Hematopoietic multipotent progenitor cell treated with erythropoietin and hydrocortisone succinate and interleukin-3 and kit ligand, for 15 days (in vitro differentiated cells): ENCODE results near the gene ASGR1.
A peak's percentile ranks its signal among the peaks of the same experiment; 100 is the strongest.
"Not testable (repeated sequence)": the region's sequence is repeated elsewhere in the genome, so short reads cannot be mapped to it uniquely, and the experiment has no call there.

Experiments used
- DNase-seq: peaks from one replicate; pipeline ENCODE4 v3.0.0-alpha.2; 2015; ENCODE audit warnings: low spot score

ASGR1 gene

DNA sequence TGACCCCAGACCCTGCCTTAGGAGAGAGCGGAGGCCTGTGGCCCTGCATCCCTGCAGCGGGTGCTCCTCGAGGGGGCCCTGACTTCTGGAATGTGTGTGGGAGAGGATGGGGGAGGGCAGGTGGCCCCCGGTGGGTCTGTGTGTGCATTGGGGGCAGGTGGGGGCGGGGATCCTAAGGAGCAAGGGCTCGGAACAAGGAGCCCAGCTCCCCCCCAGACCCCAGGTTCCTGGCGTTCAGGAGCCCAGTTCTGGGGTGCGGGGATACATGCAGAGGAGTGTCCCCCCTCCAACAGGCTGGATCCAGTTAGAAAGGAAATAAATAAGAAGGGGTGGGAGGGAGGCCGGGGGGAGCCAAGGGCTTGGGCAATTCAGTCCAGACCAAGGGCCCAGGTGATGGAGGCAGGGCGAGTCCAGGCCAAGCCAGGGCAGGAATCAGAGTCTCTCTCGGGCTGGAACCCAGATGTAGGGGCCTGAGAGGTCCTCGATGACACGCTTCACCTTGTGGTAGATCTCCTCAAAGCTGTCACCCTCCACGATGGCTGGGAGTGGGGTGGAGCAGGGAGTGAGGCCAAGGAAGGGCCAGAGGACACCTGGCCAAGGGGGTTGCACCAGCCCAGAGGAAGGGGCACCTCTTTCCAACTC lies 11.2 kb upstream of the ASGR1 start:
- no peak for DNase-seq

DNA sequence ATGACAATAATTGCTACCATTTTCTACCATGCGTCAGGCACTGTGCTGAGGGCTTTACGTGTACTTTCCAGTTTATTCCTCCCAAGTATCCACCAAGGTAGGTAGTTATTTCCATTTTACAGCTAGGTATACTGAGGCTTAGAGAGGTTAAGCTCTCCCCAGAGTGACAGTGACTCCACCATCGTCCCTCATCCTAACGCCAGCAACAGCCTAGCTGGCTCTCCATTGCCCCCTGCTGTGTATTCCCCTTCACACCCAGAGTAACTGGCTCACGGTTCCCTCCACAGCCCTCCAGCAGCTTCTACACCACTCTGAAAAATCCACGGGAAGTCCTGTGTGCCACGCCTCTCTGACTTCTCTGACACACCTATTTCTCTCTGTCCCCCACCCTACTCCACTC lies 7.1 kb upstream of the ASGR1 start:
- DNase-seq, result no peak

DNA sequence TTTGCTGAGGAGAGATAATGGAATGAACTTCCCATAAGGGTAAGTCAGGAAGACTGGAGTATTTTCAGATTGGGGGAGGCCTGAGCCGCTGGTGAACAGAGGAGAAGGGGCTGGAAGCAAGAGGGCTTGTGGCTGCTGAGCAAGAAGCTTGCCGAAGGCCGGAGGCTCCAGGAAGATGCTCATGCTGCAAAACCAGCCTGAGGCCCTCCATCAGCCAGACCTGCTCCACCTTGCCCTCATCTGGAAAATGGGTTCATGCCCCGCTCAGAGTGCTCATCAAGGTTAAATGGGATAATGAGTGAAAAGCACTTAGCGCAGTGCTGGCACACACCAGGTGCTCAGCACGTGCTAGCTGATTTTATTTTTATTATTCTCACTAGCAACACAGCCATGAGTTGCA lies 5.5 kb upstream of the ASGR1 start:
- DNase-seq, result no peak

DNA sequence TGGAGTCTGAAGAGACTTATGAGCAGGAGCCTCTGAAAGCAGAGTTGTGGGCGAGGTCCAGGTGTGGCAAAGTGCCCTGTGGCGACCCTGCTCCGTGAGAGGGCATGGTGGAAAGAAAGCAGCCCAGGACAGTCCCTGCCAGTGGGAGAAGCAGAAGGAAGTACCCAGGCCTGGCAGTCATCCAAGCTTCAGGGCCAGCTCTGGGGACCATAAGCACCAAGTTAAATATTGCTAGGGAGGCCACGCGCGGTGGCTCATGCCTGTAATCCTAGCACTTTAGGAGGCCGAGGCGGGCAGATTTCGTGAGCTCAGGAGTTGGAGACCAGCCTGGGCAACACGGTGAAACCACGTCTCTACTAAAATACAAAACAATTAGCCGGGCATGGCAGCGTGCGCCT lies 4.9 kb upstream of the ASGR1 start:
- no peak for DNase-seq

DNA sequence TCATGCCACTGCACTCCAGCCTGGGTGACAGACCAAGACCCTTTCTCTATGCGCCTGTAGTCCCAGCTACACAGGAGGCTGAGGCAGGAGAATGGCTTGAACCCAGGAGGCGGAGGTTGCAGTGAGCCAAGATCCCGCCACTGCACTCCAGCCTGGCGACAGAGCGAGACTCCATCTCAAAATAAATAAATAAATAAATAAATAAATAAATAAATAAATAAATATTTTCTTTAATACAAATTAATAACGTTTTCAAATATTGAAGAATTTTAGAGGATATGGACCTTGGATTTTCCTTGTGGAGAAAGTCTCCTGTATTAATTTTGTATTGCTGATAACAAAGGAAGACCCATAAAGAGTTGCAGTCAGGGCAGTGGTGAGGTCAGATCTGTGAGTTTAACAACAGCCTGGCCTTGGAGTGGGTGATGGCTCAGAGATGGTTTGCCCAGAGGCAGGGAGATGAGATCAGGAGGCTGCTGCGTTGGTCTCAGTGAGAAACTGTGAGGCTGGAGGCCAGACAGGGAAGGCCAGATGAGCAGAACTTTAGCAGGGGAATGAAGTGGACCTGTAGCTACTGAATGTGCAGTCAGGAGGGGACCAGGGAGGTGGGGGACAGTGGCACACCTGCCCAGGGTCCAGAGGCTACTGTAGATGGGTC lies 4.4 kb upstream of the ASGR1 start:
- no peak for DNase-seq

DNA sequence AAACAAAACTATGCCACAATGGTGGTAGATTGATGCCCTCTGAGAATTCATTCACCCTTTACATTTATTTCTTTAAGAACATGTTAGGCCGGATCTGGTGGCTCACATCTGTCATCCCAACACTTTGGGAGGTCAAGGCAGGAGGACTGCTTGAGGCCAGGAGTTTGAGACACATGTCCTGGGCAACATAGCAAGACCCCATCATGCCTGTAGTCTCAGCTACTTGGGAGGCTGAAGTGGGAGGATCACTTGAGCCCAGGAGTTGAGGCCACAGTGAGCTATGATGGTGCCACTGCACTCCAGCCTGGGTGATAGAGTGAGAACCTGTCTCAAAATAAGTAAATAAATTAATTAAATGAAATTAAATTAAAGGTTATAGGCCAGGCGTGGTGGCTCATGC lies 2.9 kb upstream of the ASGR1 start:
- not testable (repeated sequence) for DNase-seq

DNA sequence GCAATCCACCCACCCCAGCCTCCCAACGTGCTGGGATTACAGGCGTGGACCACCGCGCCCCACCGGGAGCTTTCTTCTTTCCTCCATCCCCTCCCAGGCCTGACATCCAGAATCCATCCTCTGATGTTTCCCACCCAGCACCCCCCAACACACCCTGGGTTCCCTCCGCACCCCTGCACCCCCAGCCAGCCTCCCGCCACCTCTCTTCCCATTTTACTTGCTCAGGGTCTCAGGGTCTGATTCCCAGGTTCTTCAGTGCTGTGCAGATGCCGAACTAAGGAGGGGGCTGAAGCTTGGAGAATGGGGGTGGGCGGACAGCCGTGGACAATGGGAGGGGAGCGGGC lies 225 bp downstream of the ASGR1 start:
- DNase-seq, result no peak

DNA sequence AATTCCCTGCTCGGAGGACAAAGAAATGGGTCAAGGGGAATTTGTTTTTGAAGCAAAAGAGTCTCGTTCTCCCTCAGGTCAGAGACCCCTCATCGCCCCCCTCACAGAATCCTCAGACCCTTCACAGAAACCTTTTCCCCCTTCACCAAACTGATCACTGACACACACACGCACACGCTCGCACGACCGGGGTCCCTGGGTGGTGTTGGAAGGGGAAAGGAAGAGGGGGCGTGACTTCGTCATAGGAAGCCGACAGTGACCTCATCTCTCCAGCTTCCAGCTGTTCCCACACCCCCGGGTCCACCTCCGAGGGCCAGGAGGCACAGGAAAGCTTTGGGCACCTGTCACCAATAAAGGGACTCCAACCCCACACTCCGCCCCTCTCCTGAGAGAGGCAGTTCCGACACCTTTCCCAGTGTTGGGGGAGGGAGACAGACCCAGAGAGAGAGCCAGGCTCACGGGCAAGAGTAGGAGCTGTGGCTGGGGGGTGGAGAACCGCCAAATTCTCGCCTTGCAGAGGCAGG lies 1.2 kb downstream of the ASGR1 start:
- no peak for DNase-seq

DNA sequence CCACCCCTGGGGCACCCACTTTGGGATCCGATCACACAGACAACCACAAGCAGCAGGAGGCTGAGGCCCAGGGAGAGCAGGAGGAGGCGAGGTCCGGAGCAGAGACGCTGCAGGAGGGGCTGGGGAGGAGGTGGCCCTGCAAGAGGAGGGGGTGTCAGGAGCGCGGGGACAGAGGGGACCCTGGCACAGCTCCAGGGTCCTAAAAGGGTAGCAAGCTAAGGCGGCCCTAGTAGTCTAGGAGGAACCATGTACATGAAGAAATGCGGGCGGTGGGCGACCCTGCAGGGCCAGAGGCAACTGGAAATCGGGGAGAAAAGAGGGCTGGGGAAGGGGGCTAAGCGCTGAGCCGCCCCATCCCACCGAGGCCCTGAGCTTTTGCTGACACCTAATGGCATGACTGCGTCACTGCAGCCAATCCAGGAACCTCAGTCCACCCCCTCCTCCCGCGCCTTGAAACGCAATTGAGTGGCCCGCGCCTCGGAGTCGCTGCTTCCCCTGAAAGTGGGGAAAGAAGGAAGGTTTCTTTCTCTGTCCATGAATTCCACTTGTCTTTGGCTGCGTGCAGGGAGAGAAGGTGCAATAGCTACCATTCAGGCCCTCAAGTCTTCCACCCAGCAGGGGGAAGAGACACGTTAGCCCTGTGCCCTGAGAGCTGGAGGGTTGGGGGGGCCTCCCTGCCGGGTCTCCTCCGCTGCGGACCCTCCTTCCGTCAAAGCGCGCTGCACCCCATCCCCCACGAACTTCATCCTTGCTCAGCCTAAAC lies 1.8 kb downstream of the ASGR1 start:
- peak; percentile 24 for DNase-seq

DNA sequence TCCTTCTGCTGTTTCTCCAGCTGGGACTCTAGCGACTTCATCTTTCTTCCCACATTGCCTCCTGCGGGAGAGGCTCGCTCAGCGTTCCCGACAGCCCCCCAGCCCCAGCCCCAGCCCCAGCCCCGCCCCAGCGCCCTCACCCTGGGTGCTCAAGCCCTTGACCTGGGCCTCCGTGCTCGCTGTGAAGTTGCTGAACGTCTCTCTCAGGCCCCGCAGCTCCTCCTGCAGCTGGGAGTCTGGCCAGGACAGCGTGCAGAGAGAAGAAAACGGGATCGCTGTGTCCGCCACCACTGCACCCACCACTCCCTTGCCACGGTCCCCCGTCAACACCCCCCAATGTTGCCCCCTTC lies 2.4 kb downstream of the ASGR1 start:
- DNase-seq, result no peak

DNA sequence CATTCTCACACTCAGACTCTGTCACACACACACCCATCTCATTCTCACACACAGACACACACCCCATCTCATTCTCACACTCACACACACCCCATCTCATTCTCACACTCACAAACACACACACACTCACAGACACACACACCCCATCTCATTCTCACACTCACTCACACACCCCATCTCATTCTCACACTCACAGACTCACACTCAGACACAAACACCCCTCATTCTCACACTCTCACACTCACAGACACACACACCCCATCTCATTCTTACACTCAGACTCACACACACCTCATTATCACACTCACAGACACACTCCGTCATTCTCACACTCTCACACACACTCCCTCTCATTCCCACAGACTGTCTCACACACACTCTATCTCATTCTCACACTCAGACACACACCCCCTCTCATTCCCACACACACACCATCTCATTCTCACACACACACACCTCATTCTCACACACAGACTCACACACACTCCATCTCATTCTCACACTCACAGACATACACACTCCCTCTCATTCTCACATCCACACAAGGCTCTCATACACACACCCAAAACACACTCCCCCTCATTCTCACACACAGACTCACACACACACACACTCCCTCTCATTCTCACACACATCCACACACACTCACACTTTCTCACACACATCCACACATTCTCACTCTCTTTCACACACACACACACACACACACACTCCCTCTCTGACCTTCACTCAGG lies 2.9 kb downstream of the ASGR1 start:
- no peak for DNase-seq

DNA sequence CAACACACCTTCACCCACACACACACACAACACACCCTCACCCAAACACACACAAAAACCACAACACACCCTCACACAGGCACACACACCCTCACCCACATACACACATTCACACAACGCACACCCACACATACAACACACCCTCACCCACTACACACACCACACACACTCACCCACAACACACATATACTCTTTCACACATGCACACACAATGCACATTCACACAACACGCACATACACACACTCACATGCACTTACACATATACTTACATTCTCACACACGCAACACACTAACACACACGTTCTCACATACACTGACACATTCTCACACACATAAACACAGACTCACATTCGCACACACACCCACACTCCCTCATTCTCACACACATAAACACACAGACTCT lies 3.8 kb downstream of the ASGR1 start:
- no peak for DNase-seq

DNA sequence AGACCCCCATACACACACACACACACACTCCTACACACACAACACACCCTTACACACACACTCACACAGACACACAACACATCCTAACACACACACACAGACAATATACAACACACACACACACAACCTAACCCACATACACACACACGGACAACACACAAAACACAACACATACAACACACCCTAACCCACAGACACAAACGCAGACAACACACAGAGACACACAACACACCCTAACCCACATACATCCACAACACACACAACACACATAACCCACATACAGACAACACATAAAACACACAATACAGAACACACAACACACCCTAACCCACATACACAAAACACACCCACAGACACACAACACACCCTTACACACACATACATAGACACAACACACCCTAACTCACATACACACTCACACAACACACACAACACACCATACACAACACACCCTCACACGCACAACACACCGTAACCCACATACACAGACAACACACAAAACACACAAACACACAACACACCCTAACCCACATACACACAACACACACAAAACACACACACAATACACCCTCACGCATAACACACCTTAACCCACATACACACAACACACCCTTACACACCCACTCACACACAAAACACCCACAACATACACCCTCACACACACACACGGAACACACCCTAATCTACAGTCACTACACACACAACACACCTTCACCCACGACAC lies 4.4 kb downstream of the ASGR1 start:
- DNase-seq, result no peak

DNA sequence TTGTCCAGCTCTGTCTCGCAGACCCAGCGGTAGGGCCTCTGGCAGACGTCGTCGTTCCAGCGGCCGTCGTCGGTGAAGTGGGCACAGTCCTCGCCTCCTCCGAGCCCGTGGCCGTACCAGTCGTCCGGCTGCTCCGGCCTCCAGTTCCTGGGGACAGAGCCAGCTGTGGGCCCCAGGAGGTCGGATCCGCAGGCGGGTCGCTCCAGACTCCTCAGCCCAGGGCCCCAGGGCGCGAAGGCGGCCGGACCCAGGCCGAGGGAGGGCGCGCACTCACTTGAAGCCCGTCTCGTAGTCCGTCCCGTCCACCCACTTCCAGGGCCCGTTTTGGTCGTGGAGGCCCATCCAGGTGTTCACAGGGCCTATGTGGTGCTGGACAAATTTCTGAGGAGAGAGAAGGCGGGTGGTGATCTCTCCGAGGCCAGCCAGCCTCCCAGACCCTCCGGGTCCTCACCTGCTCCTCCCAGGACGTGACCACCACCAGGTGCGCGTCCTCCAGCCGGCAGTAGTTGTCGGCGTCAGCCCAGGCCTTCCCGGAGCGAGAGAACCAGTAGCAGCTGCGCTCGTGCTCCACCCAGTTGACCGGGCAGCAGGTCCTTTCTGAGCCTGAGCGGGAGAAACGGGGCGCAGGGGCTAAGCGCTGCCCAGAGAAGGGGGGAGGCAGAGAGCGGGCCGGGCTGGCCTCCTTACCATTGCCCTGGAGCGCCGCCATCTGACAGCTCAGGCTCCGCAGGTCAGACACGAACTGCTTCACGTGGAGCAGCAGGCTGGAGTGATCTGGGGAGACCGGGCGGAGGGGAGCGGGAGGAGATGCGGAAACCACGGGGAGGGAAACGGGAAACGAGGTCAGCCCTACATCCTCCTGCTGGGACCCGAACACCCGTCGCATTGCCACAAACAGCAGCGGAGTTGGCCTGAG lies 5.2 kb downstream of the ASGR1 start:
- peak; percentile 10 for DNase-seq

DNA sequence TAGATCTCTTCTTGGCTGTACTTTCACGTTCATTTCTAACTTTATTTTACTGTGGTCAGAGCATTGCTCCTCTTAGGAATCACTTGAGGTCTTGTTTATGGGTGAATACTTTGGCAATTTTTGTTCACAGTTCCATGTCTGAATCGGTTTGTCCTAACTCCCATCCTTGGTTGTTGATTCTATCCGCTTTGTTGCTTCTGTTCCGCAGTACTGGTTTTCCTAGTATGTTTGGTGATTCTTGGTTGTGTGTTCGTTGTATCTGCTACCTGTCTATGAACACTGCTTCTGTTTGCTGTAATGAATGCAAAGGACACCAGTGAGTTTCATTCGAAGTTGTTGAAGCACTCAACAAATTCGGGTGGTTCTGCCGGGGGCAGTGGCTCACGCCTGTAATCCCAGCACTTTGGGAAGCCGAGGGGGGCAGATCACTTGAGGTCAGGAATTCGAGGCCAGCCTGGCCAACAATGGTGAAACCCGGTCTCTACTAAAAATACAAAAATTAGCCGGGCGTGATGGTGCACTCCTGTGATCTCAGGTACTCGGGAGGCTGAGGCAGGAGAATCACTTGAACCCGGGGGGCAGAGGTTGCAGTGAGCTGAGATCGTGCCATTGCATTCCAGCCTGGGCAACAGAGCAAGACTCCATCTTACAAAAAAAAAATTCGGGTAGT lies 6.5 kb downstream of the ASGR1 start:
- DNase-seq, result not testable (repeated sequence)

DNA sequence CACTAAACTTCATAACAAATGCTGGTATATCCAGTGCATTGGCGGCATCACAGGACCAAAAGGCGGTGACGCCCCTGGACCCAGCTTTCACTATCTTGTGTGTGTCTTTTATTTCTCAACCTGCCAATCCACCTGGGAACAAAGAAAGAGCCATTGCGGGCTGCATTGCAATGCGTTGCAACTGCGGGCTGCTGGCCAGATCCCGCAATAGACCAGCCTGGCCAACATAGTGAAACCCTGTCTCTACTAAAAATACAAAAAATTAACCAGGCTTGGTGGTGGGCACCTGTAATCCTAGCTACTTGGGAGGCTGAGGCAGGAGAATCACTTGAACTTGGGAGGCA lies 9.6 kb downstream of the ASGR1 start:
- not testable (repeated sequence) for DNase-seq

DNA sequence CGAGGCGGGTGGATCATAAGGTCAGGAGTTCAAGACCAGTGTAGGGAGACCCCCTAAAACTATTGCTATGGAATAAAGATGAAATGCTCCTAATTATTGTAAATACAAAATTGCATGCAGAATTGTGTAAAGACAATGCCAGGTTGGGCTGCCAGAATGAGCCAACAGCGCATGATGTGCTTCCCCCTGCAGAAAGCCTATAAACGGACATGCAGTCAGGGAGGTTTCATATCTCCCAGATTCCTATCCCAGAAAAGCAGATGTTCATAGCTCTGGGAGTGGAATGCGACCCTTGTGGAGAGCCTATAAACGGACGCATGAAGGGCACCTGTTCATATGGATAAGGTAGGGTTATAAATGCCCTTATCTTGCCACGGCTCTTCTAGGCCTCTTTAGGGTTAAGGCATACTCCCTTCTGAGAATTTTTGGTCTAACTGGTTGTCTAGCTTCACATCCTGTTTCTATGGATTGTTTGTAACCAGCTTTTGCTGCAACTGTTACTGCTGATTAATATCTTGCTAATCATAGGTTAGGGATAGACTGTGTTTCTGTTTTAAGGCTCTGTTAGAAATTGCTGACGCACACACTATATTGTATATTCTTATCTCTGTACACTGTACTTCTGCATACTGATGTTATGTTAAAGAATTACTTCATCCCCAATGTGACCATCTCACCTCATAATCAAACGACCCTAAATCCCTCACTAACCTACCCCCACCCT lies 10.2 kb downstream of the ASGR1 start:
- not testable (repeated sequence) for DNase-seq

DNA sequence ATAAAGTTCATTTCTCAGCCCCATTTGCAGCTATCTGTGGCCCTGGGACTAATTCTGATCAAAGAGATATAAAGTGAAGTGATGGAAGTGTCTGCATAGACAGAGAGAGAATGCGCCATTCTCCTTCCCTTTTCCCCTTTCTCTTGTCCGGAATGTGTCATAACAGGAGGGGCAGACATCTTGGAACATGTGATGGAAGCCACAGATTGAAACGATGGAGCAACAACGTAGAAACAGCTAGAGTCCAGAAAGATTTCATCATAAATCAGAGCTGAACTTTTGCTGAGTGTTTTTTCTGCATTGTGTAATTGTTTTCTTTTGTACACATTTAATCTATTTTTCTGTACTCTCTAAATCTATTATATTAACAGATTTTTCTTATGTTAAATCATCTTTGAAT lies 11.3 kb downstream of the ASGR1 start:
- no peak for DNase-seq

DNA sequence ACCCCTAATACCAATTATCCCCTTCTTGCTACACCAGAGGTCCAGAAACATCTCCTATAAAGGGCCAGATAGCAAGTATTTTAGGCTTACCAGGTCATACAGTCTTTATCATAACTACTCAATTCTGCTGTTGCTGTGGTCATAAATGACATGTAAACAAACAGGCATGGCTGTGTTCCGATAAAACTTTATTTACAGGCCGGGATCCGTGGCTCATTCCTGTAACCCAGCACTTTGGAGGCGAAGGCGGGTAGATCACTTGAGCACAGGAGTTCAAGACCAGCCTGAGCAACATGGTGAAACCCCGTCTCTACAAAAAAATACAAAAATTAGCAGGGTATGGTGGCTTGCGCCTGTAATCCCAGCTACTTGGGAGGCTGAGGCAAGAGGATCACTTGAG lies 12.3 kb downstream of the ASGR1 start:
- DNase-seq, result no peak

DNA sequence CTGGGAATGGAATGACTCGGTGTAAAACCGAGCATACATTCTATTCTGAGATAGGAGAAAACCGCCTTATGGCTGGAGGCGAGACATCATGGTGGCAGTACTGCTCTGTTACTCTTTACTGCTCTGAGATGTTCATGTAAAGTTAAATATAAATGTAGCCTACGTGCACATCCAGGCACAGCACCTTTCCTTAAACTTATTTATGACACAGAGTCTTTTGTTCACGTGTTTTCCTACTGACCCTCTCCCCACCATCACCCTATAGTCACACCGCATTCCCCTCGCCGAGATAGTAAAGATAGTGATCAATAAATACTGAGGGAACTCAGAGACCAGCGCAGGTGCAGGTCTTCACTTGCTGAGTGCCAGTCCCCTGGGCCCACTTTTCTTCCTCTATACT lies 19.6 kb downstream of the ASGR1 start:
- not testable (repeated sequence) for DNase-seq
